Measurements from ENCODE around the gene KIF1A. TPM values are rescaled to one million over a fixed set of nuclear protein-coding genes. Genes with fewer than 3 reads are reported as not detected.
"Not testable (repeated sequence)": the region's sequence is repeated elsewhere in the genome, so short reads cannot be mapped to it uniquely, and the experiment has no call there.

Gene KIF1A
- total RNA-seq, 1 donor from 2014 or later: 29.9 TPM

GRCh38 chr2:240698852-240699561 lies 121.0 kb downstream of the KIF1A start:
- H3K4me3 Mint-ChIP-seq; H3K4me1 ChIP-seq; H3K9ac ChIP-seq; H3F3A ChIP-seq (ENCODE audit: low read depth); H2AFZ ChIP-seq (replicated peaks); H3K4me2 ChIP-seq; H3K27me3 ChIP-seq; H3K27ac ChIP-seq; H3K9me3 ChIP-seq (ENCODE audit: low read depth); DNase-seq (ENCODE audit: low spot score); H3K9me3 Mint-ChIP-seq; H3K27me3 Mint-ChIP-seq (ENCODE audit: insufficient read depth, low read depth); H3K4me3 ChIP-seq; H3K36me3 ChIP-seq; H3K36me3 Mint-ChIP-seq; H4K20me1 ChIP-seq (ENCODE audit: low read depth); H3K79me2 ChIP-seq (ENCODE audit: low read depth); H3K4me1 Mint-ChIP-seq; H3K27ac Mint-ChIP-seq: not testable (repeated sequence)

DNA sequence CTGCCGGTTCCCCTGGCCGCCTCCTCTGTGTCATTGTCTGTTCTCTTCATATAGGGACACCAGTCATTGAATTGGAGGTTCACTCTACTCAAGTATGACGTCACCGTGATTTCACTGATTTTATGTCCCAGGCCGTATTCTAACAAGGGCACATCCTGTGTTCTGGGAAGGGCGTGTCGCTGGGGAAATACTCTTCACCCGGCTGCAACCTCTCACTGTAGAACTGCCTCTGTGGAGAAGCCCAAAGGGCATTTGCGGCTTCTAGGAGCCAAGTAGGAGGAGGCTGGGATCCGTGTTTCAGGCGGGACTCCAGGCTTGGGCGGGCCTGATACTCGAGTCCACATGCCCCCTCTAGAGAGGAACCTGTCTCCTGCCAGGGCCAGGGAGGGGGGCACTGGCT lies 123.5 kb downstream of the KIF1A start:
- not testable (repeated sequence) for H4K20me1 ChIP-seq (ENCODE audit: low read depth); H3K4me2 ChIP-seq; H3K4me3 Mint-ChIP-seq; DNase-seq (ENCODE audit: low spot score); H3K9me3 Mint-ChIP-seq; H3K36me3 ChIP-seq; H3K27me3 ChIP-seq; H3K4me1 Mint-ChIP-seq; H3F3A ChIP-seq (ENCODE audit: low read depth); H3K4me1 ChIP-seq; H3K4me3 ChIP-seq; H3K79me2 ChIP-seq (ENCODE audit: low read depth); H3K27me3 Mint-ChIP-seq (ENCODE audit: insufficient read depth, low read depth); H3K36me3 Mint-ChIP-seq; H3K9me3 ChIP-seq (ENCODE audit: low read depth); H3K27ac Mint-ChIP-seq; H2AFZ ChIP-seq (replicated peaks); H3K9ac ChIP-seq; H3K27ac ChIP-seq

GRCh38 chr2:240695593-240695992 lies 124.4 kb downstream of the KIF1A start:
- H3K9ac ChIP-seq; H3K27ac Mint-ChIP-seq; H3K27ac ChIP-seq; H3K27me3 ChIP-seq; H4K20me1 ChIP-seq (ENCODE audit: low read depth); H3K4me3 Mint-ChIP-seq; H3K4me3 ChIP-seq; H3K4me2 ChIP-seq; H3K9me3 ChIP-seq (ENCODE audit: low read depth); H3F3A ChIP-seq (ENCODE audit: low read depth); H2AFZ ChIP-seq (replicated peaks); H3K27me3 Mint-ChIP-seq (ENCODE audit: insufficient read depth, low read depth); DNase-seq (ENCODE audit: low spot score); H3K79me2 ChIP-seq (ENCODE audit: low read depth); H3K36me3 ChIP-seq; H3K9me3 Mint-ChIP-seq; H3K4me1 ChIP-seq; H3K36me3 Mint-ChIP-seq; H3K4me1 Mint-ChIP-seq: not testable (repeated sequence)

DNA sequence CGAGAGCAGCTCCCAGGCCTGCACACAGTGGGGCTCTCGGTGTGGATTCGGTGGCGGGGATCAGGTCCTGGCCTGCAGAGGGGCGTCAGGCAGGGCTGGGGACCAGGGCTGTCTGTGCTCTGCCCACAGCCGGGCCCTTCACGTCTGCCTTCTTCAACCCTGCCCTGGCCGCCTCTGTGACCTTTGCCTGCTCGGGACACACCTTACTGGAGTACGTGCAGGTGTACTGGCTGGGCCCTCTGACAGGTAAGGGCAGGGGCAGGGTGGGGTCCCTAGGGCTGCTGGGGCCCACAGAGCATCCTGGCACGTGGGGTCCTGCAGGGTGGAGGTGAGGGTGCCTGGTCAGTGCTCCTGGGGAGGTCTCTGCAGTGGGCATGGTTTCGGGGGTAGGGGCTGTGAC lies 125.7 kb downstream of the KIF1A start:
- not testable (repeated sequence) for H3K36me3 ChIP-seq; H3K4me3 ChIP-seq; H2AFZ ChIP-seq (replicated peaks); H3K9me3 Mint-ChIP-seq; H3K79me2 ChIP-seq (ENCODE audit: low read depth); H3K36me3 Mint-ChIP-seq; H3K27me3 ChIP-seq; H4K20me1 ChIP-seq (ENCODE audit: low read depth); H3F3A ChIP-seq (ENCODE audit: low read depth); DNase-seq (ENCODE audit: low spot score); H3K9me3 ChIP-seq (ENCODE audit: low read depth); H3K9ac ChIP-seq; H3K4me3 Mint-ChIP-seq; H3K4me2 ChIP-seq; H3K27ac Mint-ChIP-seq; H3K27me3 Mint-ChIP-seq (ENCODE audit: insufficient read depth, low read depth); H3K27ac ChIP-seq; H3K4me1 ChIP-seq; H3K4me1 Mint-ChIP-seq

DNA sequence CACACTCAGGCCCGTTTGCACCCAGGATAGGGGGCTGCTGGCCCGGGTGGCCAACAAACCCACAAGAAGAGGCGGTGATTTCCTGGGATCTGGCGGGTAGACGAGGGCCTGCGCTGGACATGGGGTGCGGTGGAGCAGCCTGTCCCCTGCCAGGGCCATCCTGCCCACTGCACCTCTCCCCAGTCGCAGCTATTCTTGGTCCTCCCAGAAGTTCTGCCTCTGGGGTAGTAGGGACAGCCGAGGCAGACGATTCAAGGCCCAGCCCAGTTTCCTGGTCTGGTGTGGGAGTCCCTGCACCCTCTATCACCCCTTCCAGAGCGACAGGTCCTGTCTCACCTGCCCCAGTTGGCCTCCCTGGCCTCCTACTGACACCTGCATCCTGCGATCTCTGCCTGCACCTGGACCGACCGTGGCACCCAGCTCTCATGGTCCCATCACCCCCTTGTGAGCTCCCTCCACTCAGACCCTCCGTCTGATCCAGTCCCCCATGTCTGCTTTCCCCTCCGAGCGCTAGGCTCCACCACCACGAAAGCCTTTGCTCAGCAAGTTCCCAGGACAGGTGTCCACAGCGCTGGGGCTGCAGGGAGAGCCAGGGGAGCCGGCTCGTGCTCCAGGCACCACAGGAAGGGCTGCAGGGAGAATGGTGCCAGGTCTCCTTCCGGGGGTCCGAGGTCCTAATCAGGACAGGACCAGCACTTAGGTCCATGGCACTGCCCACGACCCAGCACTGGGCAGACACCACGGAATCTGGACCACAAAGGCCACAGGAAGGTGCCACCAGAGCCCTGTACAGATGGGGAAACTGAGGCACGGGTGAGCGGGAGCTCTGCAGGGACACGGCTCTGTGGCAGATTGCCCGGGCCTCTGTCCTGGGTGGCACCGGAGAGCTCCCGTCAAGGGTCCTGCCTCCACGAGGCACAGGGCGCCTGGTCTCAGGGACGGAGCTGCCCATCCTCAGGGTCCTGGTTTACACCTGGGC lies 127.1 kb downstream of the KIF1A start:
- H3K4me1 ChIP-seq; DNase-seq (ENCODE audit: low spot score); H3K4me3 Mint-ChIP-seq; H4K20me1 ChIP-seq (ENCODE audit: low read depth); H3K27ac ChIP-seq; H2AFZ ChIP-seq (replicated peaks); H3K27me3 ChIP-seq; H3K27me3 Mint-ChIP-seq (ENCODE audit: insufficient read depth, low read depth); H3K79me2 ChIP-seq (ENCODE audit: low read depth); H3K36me3 ChIP-seq; H3K36me3 Mint-ChIP-seq; H3K4me3 ChIP-seq; H3K9me3 ChIP-seq (ENCODE audit: low read depth); H3K4me1 Mint-ChIP-seq; H3K27ac Mint-ChIP-seq; H3K9me3 Mint-ChIP-seq; H3K9ac ChIP-seq; H3K4me2 ChIP-seq; H3F3A ChIP-seq (ENCODE audit: low read depth): not testable (repeated sequence)

DNA sequence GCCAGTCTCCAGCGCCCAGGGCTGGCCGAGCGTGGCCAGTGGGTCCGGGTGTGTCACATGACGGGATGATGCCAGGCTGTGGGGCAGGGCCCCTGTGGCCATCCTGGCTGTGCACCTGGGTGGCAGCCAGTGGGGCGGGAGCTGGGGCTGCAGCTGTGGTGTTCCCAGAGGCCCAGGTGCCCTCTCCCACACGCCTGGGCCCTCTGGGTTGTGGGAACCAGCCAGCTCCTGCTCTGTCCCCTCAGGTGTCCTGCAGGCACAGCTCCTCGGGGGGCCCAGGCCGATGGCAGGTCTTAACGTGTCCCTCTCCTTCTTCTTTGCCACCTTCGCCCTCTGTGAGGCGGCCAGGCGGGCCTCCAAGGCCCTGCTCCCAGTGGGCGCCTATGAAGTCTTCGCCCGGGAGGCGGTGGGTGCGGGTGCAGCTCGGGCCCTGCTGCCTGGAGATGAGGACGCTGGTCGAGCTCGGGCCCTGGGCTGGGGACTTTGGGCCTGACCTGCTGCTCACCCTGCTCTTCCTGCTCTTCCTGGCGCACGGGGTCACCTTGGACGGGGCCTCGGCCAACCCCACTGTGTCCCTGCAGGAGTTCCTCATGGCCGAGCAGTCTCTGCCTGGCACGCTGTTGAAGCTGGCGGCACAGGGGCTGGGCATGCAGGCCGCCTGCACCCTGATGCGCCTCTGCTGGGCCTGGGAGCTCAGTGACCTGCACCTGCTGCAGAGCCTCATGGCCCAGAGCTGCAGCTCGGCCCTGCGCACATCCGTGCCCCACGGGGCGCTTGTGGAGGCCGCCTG lies 128.2 kb downstream of the KIF1A start, which contains the start of gene AQP12A:
Gene AQP12A (plus strand): TSS at position 236 of the 790 bp plus-strand sequence. CDS start 48 bp downstream, at position 284.
- not testable (repeated sequence) for H4K20me1 ChIP-seq (ENCODE audit: low read depth); H3K36me3 Mint-ChIP-seq; H3K4me3 ChIP-seq; H3K27ac Mint-ChIP-seq; DNase-seq (ENCODE audit: low spot score); H3K9ac ChIP-seq; H3K4me1 Mint-ChIP-seq; H3F3A ChIP-seq (ENCODE audit: low read depth); H3K4me1 ChIP-seq; H3K27me3 Mint-ChIP-seq (ENCODE audit: insufficient read depth, low read depth); H3K27me3 ChIP-seq; H3K4me3 Mint-ChIP-seq; H3K27ac ChIP-seq; H2AFZ ChIP-seq (replicated peaks); H3K79me2 ChIP-seq (ENCODE audit: low read depth); H3K36me3 ChIP-seq; H3K4me2 ChIP-seq; H3K9me3 Mint-ChIP-seq; H3K9me3 ChIP-seq (ENCODE audit: low read depth)

- H3F3A ChIP-seq (ENCODE audit: low read depth); H2AFZ ChIP-seq (replicated peaks); H3K9me3 ChIP-seq (ENCODE audit: low read depth); H3K4me1 Mint-ChIP-seq; H3K27ac Mint-ChIP-seq; H3K36me3 Mint-ChIP-seq; H3K27me3 ChIP-seq; H3K4me3 Mint-ChIP-seq; H3K4me2 ChIP-seq; H3K36me3 ChIP-seq; H3K27me3 Mint-ChIP-seq (ENCODE audit: insufficient read depth, low read depth); H3K79me2 ChIP-seq (ENCODE audit: low read depth); H4K20me1 ChIP-seq (ENCODE audit: low read depth); H3K27ac ChIP-seq; DNase-seq (ENCODE audit: low spot score); H3K4me3 ChIP-seq; H3K9me3 Mint-ChIP-seq; H3K9ac ChIP-seq; H3K4me1 ChIP-seq: not testable (repeated sequence)
Observed at GRCh38 chr2:240691075-240691427, 129.0 kb downstream of the KIF1A start.
